Activated CD4-positive, alpha-beta T cell treated with anti-CD3 and anti-CD28 coated beads, Interleukin-2, Interleukin-6, amounts not matched to agents 100 ng/mL and 50 ng/mL, durations not matched to agents 16 hours and 8 hours (primary cell): ENCODE measurements around the gene ANAPC13.

Experiments used
- DNase-seq: peaks from one replicate; pipeline ENCODE4 v3.0.0-alpha.2; 2020

ANAPC13 gene

GRCh38 chr3:134447351-134447750, 38.4 kb downstream of the ANAPC13 start:
- DNase-seq: no peak

GRCh38 chr3:134446800-134447199, 39.0 kb downstream of the ANAPC13 start:
- DNase-seq: no peak

GRCh38 chr3:134445636-134446035, 40.1 kb downstream of the ANAPC13 start:
- no peak for DNase-seq

GRCh38 chr3:134445095-134445494, 40.7 kb downstream of the ANAPC13 start:
- DNase-seq: no peak

- DNase-seq: no peak
Observed at GRCh38 chr3:134441821-134442220, 44.0 kb downstream of the ANAPC13 start.

GRCh38 chr3:134441321-134441720, 44.5 kb downstream of the ANAPC13 start:
- no peak for DNase-seq

GRCh38 chr3:134437211-134437752, 48.5 kb downstream of the ANAPC13 start:
- no peak for DNase-seq

GRCh38 chr3:134432236-134432635, 53.5 kb downstream of the ANAPC13 start:
- DNase-seq: no peak

GRCh38 chr3:134430950-134431445, 54.8 kb downstream of the ANAPC13 start:
- no peak for DNase-seq

- no peak for DNase-seq
Observed at GRCh38 chr3:134430174-134430573, 55.6 kb downstream of the ANAPC13 start.

- no peak for DNase-seq
Observed at GRCh38 chr3:134428401-134428800, 57.4 kb downstream of the ANAPC13 start.
